Stimulated activated CD8-positive, alpha-beta memory T cell treated with anti-CD3 and anti-CD28 coated beads, Interleukin-7, amount 100 ng/mL, for 1 hour (primary cell): Measurements from ENCODE around the gene EGFR.

Experiments used
- DNase-seq, 2 donors: peaks; one replicate each; pipeline ENCODE4 v3.0.0-alpha.2; 2020; ENCODE audit warnings: low read depth in 2 of 2

EGFR gene

DNA sequence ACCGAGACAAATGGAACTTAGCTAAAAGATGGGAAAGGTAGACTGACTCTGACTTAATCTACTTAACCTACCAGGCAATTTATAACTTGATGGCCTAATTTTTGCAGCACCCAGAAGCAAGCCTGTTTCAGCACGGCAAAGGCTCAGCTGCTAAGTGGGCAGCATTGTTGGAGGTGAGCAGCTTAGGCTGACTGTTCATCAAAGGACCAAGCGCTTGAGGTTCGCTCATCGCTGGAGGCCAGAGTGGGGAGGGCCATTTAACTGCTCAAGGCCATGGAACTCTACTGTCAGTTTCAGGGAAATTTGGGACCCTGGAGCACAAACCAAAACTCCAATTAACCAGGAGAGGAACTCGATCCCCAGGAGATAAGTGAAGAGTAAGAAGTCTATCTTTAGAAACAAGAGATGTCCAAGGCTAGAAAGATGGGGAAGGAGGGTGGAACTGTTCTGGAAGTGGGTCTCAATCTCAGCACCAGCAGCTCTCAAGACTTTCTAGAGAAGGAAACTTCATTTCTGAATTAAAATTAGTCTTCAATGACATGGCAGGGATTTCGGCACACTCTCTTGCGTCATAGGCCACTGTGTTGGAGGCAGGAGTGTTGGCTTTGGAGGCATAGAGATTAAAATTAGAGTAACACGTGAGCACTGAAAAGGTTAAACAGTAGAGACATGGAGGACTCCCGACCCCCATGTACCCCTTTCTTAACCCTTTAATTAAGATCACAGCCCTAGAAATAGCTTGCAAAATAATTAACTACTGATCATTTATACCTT, 43.1 kb downstream of the EGFR start:
- no peak for DNase-seq

GRCh38 chr7:55063061-55063460, 44.2 kb downstream of the EGFR start:
- DNase-seq: no peak

DNA sequence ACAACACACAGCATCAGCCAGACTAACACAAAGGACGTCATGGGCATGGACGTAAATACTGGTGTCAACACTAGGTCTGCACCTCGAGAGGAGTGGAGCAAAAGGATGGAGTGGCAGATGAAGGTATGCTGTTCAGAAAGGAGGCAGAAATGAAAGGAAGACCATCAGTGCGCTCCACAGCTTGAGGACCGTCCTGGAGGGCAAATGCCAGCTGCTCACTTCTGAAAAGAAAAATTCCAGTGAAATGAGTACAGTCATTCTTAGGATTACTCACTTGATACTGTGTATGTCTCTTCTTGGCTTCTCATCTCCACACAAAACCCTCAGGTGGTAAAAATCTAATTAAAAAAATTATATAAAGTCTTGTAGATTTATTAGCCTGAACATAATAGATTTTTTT, 44.8 kb downstream of the EGFR start:
- DNase-seq: no peak

- no peak for DNase-seq
Observed at GRCh38 chr7:55065079-55065478, 46.3 kb downstream of the EGFR start.

DNA sequence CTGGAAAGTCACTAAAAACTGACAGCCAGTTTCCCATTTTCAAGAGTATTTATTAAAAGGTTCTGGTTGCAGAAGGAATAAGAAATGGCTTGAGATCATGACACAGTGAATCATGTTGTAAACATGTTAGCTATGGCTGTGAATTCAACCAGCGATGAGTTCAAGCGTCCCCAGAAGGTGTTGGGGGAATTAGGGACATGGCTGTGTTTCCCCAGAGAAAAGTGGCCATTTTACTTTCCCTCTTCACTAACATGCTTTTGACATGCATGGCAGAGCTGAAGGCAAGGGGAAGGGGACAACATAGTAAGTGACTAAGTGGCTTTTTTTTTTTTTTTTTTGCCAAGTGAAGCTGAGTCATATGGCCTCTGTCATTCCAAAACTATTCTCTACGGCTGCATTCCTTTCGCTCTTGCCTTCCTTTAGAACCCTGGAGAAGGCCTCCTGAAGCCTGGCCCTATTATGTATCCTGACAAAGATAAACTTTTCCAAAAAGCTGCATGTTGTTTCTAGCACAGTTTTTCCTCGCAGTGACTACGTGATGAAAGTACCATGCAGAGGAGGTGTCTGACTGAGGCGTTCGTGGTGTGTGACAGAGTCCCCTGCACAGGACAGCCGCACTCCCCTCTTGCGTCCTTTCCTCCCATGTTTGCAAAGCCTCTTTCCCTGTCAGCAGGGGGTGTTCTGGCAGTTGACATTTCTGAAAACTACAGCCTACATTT, 46.9 kb downstream of the EGFR start:
- no peak for DNase-seq

DNA sequence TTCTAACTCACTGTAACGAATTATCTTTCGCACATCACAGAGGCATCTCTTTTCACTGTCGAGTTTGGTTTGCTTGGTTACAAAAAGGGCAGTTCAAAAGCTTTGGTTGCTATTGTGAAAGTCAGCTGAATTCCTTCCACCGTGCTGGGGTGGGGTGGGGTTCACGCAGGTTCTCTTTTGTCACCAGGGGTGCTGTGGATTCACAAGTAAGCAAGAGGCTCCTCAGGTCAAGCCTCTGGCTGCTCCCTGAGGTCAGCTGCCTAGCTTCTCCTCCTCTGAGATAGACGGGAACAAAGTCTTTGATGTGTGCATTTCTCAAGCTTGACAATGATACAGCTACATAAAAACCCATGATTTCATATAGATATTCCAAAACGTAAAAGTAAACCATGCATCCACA, 47.7 kb downstream of the EGFR start:
- no peak for DNase-seq

DNA sequence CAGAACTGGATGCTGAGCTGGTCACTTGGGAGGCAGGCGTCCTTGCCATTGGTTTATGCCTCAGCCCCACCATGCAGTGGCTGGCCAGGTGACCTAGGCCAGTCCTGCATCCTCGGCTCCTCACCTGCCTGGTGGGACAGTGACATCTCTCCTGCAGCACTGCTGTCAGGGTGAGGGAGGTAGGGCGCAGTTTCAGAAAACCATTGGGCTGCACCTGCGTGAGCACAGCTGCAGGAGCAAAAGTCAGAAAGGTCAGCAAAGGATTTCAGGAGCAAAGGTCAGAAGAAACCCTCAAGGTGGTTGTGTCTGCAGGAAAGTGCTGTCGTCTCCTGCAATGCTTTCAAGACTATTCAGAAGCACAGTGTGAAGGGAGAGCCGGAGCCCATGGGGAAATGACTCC, 48.1 kb downstream of the EGFR start:
- no peak for DNase-seq

DNA sequence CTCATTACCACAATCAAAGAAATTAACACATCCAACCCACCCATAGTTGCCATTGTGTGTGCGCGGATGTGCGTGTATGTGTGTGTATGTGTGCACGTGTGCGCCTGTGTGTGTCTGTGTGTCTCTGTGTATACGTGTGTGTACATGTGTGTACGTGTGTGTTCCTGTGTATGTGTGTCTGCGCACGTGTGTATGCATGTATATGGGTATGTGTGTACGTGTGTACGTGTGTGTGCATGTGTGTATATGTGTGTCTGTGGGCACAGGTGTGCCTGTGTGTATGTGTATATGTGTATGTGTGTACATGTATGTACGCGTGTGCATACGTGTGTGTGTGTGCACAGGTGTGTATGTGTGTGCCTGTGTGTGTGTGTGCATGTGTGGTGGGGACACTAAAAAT, 48.9 kb downstream of the EGFR start:
- DNase-seq: no peak

- DNase-seq: no peak
Observed at GRCh38 chr7:55069271-55069792, 50.5 kb downstream of the EGFR start.

GRCh38 chr7:55070271-55070743, 51.5 kb downstream of the EGFR start:
- DNase-seq: no peak

DNA sequence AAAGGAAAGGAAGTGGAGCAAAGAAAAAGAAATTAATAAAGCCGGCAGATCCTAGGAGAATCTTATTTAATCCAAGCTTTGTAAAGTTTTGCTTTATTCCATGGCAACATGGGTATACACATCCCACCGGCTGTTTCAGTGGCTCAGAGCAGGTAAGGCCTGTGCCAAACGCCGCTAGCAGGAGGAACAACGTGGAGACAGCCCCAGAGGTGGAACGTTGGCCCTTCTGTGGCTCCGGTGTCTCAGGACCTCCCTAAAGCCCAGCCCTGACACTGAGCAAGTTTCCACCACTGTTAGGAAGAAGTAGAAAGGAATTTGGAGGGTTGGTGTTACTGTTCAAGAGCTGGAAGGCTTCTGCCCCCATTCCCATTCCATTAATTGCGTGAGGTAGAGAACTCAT, 52.0 kb downstream of the EGFR start:
- no peak for DNase-seq

- DNase-seq: no peak
Observed at GRCh38 chr7:55071411-55072175, 52.8 kb downstream of the EGFR start.

- no peak for DNase-seq
Observed at GRCh38 chr7:55072251-55072650, 53.4 kb downstream of the EGFR start.

GRCh38 chr7:55073051-55073511, 54.3 kb downstream of the EGFR start:
- no peak for DNase-seq

DNA sequence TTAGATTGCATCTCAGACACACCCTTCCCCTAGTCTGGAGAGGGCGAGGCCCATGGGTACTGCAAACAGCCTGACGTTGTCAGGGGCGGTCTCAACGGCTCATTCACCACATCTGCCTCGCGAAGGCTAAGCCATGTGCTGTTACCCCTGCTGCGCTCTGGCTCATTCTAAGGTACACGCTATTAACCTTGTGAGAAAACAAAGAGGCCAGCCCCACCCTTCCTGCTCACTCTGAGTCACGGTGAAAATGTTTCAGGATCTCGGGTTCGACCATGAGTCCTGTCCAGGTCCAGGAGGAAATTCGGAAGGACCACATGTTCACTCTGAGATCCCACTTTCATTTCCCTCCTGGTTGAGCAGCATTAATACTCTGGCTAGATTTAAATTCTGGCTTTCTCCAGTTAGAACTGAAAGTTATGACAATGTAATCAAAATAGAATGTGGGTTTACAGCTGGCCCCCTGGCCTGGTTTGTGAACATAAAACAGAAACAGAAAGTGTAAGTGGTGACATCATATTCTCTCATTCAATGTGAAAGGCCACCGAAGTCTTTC, 55.2 kb downstream of the EGFR start:
- DNase-seq: no peak

- no peak for DNase-seq
Observed at GRCh38 chr7:55075464-55076021, 56.7 kb downstream of the EGFR start.

- DNase-seq: no peak
Observed at GRCh38 chr7:55077561-55078410, 59.0 kb downstream of the EGFR start.

GRCh38 chr7:55078465-55079372, 59.9 kb downstream of the EGFR start:
- no peak for DNase-seq

DNA sequence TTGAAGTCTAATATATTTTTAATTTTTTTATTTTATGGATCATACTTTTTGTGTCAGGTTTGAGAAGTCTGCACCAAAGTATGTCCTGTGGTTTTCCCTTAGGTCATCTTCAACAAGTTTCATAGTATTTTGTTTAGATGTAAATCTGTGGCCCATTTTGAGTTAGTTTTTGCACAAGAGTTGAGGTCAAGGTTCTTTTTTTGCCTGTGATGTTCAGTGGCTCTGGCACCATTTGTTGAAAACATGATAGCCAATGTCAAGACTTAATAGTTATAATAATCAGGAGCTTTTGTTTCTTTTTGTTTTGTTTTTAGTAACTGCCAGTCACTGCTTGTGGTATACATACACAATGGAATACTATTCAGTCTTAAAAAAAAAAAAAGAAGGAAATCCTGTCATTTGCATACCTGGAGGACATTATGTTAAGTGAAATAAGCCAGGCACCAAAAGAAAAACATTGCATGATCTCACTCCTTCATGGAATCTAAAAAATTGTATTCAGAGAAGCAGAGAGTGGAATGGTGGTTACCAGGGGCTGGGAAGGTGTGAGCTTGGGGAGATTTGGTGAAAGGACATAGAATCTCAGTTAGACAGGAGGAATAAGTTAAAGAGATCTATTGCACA, 61.3 kb downstream of the EGFR start:
- DNase-seq: no peak
